Heart right ventricle (tissue), 16 donors: Measurements from ENCODE around the gene PGF. TPM values are rescaled to one million over a fixed set of nuclear protein-coding genes. Genes with fewer than 3 reads are reported as not detected.

ENCODE experiments used
- ATAC-seq, 8 donors: fragments of 200-7000 bp; cut with Tn5 transposase; one replicate each; pipeline ENCODE4 v1.9.1; 2020; ENCODE audit warnings: mild to moderate bottlenecking in 8 of 8, moderate library complexity in 8 of 8, moderate number of reproducible peaks in 1 of 8
- DNase-seq, 2 donors: peaks; one replicate each; pipeline ENCODE4 v3.0.0-alpha.2; 2020
- H3K27ac ChIP-seq, 10 donors: fragments of 200-600 bp; sonication (generic) in 2 of 10; one replicate each; pipeline versions ENCODE4 v1.5.0 to v1.8.0; 2020 to 2022; ENCODE audit warnings: mild to moderate bottlenecking in 3 of 10
- H3K27me3 ChIP-seq, 7 donors: fragments of 200-600 bp; one replicate each; pipeline ENCODE4 v1.8.0; 2021 to 2022; ENCODE audit warnings: mild to moderate bottlenecking in 2 of 7
- H3K36me3 ChIP-seq, 9 donors: fragments of 200-600 bp; sonication (generic) in 1 of 9; one replicate each; pipeline versions ENCODE4 v1.5.0 to v1.8.0; 2020 to 2022; ENCODE audit warnings: mild to moderate bottlenecking in 2 of 9
- H3K4me1 ChIP-seq, 9 donors: fragments of 200-600 bp; sonication (generic) in 1 of 9; one replicate each; pipeline versions ENCODE4 v1.5.0 to v1.8.0; 2020 to 2022; ENCODE audit warnings: mild to moderate bottlenecking in 4 of 9
- H3K4me3 ChIP-seq, 10 donors: fragments of 200-600 bp; sonication (generic) in 2 of 10; one replicate each; pipeline versions ENCODE4 v1.5.0 to v1.8.0; 2020 to 2022; ENCODE audit warnings: mild to moderate bottlenecking in 7 of 10, moderate library complexity in 2 of 10
- H3K9me3 ChIP-seq, 11 donors: fragments of 200-600 bp in 10 of 11; sonication (generic) in 2 of 11; one replicate each; pipeline versions ENCODE4 v1.5.0 to v1.8.0; 2013 to 2022; ENCODE audit warnings: mild to moderate bottlenecking in 2 of 11, control low read depth in 1 of 11, moderate library complexity in 1 of 11
- CTCF ChIP-seq, 9 donors: fragments of 200-600 bp; sonication (generic) in 2 of 9; IDR thresholded peaks; one replicate each; pipeline versions ENCODE4 v1.5.0 to v1.8.0; 2021 to 2022; ENCODE audit warnings: antibody characterized with exemption in 9 of 9, mild to moderate bottlenecking in 5 of 9, moderate library complexity in 1 of 9
- WGBS, 2 donors: extraction: QIAGEN DNeasy Blood & Tissue Kit; methylation state at CpG; one replicate each; pipeline ENCODE4 v1.1.7; 2013; ENCODE audit warnings: inconsistent platforms in 1 of 2; 5-methylcytosine and 5-hydroxymethylcytosine counted together
- intact Hi-C, 10 donors: fragments of 100-400 bp; cut with DNase I; formaldehyde crosslinking; loops; one replicate each; pipeline versions ENCODE4 v1.11.1 to v1.14.2; 2022
- polyA plus RNA-seq, 2 donors: library from polyadenylated mRNA; stranded (reverse); fragments of 200-250 nt; gene quantifications; one replicate each; pipeline ENCODE4 v1.2.3, GENCODE V29; 2013
- total RNA-seq, 10 donors: library from RNA; stranded (reverse); fragmentation: NEBNext Ultra II Directional in 3 of 10; extraction: Animal tissue kit (Norgen Biotek cat#: 25700) in 3 of 10; gene quantifications; one replicate each; pipeline versions ENCODE4 v1.2.1 to v1.2.4, GENCODE V29; 2021 to 2023
- donor health status: Arrhythmogenic right ventricular cardiomyopathy.
- donor health status: ischemic (EF 13 %, LVEDD 7.1; RV severe dilation, severe dysfunction).
- donor health status: healthy with polysubstance abuse.
- donor health status: DM: no; HTN: yes; CAD: no.
- donor health status: DM: no; HTN: no; CAD: no.
- donor health status: ischemic (EF 25% LVEDD 6.9; RV normal size, moderate dysfunction).
- donor health status: ischemic (EF 25% LVEDD 5.7; RV mildly dilated, moderate dysfunction).
- donor health status: healthy.
- donor health status: DM: yes; HTN: yes; CAD: no.
- donor health status: Ischemic cardiomyopathy.
- donor health status: ischemic (EF 35%, LVEDD 5.7; RV mildly dilated, moderate dysfunction).
- donor health status: nonischemic (EF 11% LVEDD 7.7; RV severe dilation, severe dysfunction).
- donor health status: DM: yes; HTN: yes; CAD: no.
- donor health status: PGD.
- donor health status: ischemic (EF 29% LVEDD 5.4; RV normal size, mild dysfunction).
- donor health status: nonischemic (EF 23%, LVEDD 6.1; RV moderate dilation, normal function).

PGF gene
- total and polyA plus RNA-seq, 12 donors = 2.1 to 22.5 (median 6.3) TPM

- no peak for DNase-seq
- no peak overlapping the region for H3K4me3 ChIP-seq
- 90 to 93% methylated on average over 22 of the region's 22 CpGs for WGBS, 2 donors
- H3K36me3 ChIP-seq = peaks cover 0 to 8% (median 0%) of the 10 kb centered on the region in 9 donors
- ATAC-seq = no peak
- peaks cover 0 to 14% (median 0%) of the 10 kb centered on the region in 7 donors for H3K27me3 ChIP-seq
- H3K27ac ChIP-seq = no peak overlapping the region
- no peaks in the 10 kb centered on the region for H3K9me3 ChIP-seq
- TF ChIP-seq CTCF (IDR thresholded peaks at IDR 0.05) = no peak
- peaks cover 19 to 61% (median 45%) of the 10 kb centered on the region in 9 donors for H3K4me1 ChIP-seq
- intact Hi-C loops = loop anchor here in 4 of 10 donors (5.0 to 10.0 kb wide), 3 partner anchors 165 to 385 kb away; no protein-coding TSS in a partner anchor
These were observed 35.8 kb downstream of the PGF start for GRCh38 chr14:74919421-74920165.

GRCh38 chr14:74918380-74918779 is 37.0 kb downstream of the PGF start:
- Histone ChIP-seq H3K27me3 (peaks cover 0 to 11% (median 0%) of the 10 kb centered on the region in 7 donors), H3K4me3 (no peak overlapping the region), H3K36me3 (peaks cover 0 to 8% (median 0%) of the 10 kb centered on the region in 9 donors), H3K4me1 (peaks cover 25 to 69% (median 56%) of the 10 kb centered on the region in 9 donors), H3K9me3 (no peaks in the 10 kb centered on the region), H3K27ac (peak overlapping the region in 9 of 10 donors; percentile 73 to 90 (median 83))
- no peak for TF ChIP-seq CTCF (IDR thresholded peaks at IDR 0.05)
- DNase-seq (no peak), ATAC-seq (no peak)
- WGBS, 2 donors = 94 to 97% methylated on average over 9 of the region's 9 CpGs
- intact Hi-C loops = loop anchor here in 4 of 10 donors (5.0 to 10.0 kb wide), 3 partner anchors 166 to 386 kb away; no protein-coding TSS in a partner anchor

- intact Hi-C loops = loop anchor here in 4 of 10 donors (5.0 to 10.0 kb wide), 3 partner anchors 167 to 387 kb away; no protein-coding TSS in a partner anchor
- peaks cover 0 to 8% (median 0%) of the 10 kb centered on the region in 9 donors for H3K36me3 ChIP-seq
- peak overlapping the region; percentile 40 to 90 (median 82) for H3K27ac ChIP-seq
- peaks cover 25 to 63% (median 49%) of the 10 kb centered on the region in 9 donors for H3K4me1 ChIP-seq
- peaks cover 0 to 3% (median 0%) of the 10 kb centered on the region in 7 donors for H3K27me3 ChIP-seq
- peak in 2 of 9 donors; percentile 10 to 12 for TF ChIP-seq CTCF (IDR thresholded peaks at IDR 0.05)
- DNase-seq (peak; percentile 66 to 78), ATAC-seq (peak; percentile 57 to 77 (median 64))
- 8 to 13% methylated on average over 13 of the region's 13 CpGs for WGBS, 2 donors
- H3K4me3 ChIP-seq = peak overlapping the region in 1 of 10 donors; percentile 13
- no peaks in the 10 kb centered on the region for H3K9me3 ChIP-seq
These were observed 37.7 kb downstream of the PGF start for GRCh38 chr14:74917646-74918081.

GRCh38 chr14:74917178-74917543 is 38.2 kb downstream of the PGF start:
- no peaks in the 10 kb centered on the region for H3K9me3 ChIP-seq
- WGBS, 2 donors = 82 to 83% methylated on average over 5 of the region's 5 CpGs
- H3K4me3 ChIP-seq = no peak overlapping the region
- ATAC-seq (peak in 5 of 8 donors; percentile 4 to 18 (median 10)), DNase-seq (no peak)
- no peak for TF ChIP-seq CTCF (IDR thresholded peaks at IDR 0.05)
- intact Hi-C loops = loop anchor here in 4 of 10 donors (5.0 to 10.0 kb wide), 3 partner anchors 168 to 388 kb away; no protein-coding TSS in a partner anchor
- peaks cover 25 to 58% (median 45%) of the 10 kb centered on the region in 9 donors for H3K4me1 ChIP-seq
- H3K27ac ChIP-seq = peak overlapping the region; percentile 40 to 90 (median 82)
- H3K36me3 ChIP-seq = peaks cover 0 to 8% (median 0%) of the 10 kb centered on the region in 9 donors
- H3K27me3 ChIP-seq = no peaks in the 10 kb centered on the region
